Cerebellar cortex (tissue), 1 donor: ENCODE results near the gene HNF1B.

ENCODE experiments used
- DNase-seq: peaks from one replicate; pipeline ENCODE4 v3.0.0-alpha.2; 2015; ENCODE audit warnings: low spot score

HNF1B gene

GRCh38 chr17:37761961-37762360 is 17.1 kb upstream of the HNF1B start:
- DNase-seq = no peak

GRCh38 chr17:37761059-37761458 is 16.2 kb upstream of the HNF1B start:
- no peak for DNase-seq

DNA sequence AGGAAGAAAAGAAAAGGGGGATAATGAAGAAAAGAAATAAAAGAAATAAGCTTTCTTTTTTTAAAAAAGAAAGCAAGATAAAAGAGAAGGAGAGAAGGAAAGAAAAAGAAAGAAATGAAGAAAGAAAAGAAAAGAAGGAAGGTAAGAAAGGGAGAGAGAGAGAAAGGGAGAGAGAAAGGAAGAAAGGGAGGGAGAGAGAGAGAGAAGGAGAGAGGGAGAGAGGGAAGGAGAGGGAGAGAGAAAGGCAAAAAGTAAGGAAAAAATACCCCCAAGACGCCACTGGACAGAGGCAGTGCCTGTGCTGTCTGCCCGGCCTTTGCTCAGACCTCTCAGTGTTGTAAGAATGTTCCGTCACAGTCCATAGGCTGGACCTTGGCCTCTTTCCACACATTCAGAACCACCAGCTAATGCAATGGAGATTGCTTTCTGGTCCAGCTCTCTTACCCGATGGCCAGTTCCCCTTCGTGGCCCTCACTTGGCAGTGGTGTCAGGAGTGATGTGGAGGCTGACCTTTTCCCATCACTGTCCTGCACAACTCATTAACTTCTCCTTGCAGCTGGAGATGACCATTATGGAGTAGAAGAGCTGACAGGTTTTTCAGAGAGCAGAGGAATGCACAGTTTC is 14.3 kb upstream of the HNF1B start:
- no peak for DNase-seq

GRCh38 chr17:37756051-37756450 is 11.2 kb upstream of the HNF1B start:
- no peak for DNase-seq

GRCh38 chr17:37755455-37755854 is 10.6 kb upstream of the HNF1B start:
- DNase-seq = no peak

GRCh38 chr17:37754363-37754762 is 9.5 kb upstream of the HNF1B start:
- DNase-seq = no peak

DNA sequence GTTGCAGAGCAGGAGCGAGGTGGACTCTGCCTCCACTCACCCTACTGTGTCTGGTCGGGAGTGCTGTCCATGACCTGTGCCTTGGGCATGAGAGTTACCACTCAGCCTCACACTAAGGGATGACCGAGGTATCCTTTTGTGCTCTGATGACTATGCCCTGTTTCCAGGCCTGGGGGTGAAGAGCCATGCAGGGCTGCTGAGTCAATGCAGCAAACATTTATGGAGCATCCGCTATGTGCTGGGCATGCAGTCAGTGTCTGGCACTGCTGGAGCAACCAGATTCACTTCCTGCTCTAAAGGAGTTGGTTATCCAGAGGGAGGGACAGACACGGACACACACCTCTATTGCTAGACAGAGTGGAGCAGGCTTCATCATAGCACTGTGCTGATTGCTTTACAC is 7.6 kb upstream of the HNF1B start:
- no peak for DNase-seq

GRCh38 chr17:37750768-37751475 is 6.1 kb upstream of the HNF1B start:
- DNase-seq = no peak

GRCh38 chr17:37750292-37750691 is 5.4 kb upstream of the HNF1B start:
- DNase-seq = no peak

GRCh38 chr17:37747222-37747621 is 2.4 kb upstream of the HNF1B start:
- DNase-seq = no peak

DNA sequence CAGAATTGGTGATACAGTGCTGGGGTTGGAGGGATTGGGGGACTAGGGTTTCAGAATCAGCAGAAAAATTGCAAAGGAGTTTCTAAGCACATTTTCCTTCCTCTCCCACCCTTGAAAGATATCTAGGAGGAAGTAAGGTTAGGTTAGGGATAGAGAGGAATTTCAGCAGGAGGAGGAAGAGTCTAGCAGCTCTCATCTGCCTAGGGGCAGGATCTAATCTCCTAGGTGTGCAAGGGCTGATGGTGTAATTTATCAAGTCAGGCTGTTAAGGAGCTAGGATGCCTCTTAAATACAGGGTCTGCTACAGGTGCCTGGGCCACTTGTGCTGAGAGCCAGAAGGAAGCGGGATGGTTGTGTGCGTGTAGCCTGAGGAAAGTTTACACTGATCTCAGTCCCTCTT is 1.8 kb upstream of the HNF1B start:
- no peak for DNase-seq

- DNase-seq = no peak
These were observed 1.1 kb upstream of the HNF1B start for GRCh38 chr17:37745801-37746426.

- DNase-seq = no peak
These were observed 279 bp downstream of the HNF1B start for GRCh38 chr17:37744633-37744927.

DNA sequence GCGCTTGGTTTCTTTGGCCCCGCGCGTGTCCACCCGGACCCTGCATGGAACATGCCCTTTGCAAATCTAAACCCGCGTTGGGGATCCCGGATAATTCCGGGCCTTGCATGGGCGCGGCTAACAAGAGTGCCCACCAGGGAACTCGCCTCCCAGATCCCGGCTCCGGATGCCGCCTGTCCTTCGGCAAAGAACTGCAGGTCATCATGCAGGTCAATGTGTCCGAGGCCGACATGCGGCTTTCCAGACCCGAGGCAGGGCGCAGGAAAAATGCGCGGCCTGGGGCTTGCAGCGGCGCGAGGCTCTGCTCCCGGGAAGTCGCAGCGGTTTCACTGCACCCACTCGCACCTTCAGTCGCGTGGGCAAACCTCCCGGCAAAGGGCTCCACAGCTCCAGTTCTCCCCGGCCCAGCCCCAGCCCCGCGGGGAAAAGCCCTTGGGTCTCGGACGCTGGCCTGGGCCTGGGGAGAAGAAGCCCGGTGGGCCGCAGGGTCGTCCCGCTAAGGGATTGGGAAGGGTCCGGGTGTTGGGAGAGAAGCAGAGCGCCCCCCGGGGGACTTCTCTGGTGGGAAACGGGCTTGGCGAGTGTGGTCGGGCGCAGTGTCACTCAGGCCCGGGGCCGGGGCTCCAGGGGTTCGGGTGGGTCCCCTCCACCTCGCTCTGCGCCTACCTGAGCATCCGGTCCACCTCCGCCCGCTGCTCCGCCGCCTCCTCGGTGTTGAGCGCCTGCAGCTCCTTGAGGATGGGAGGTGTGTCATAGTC is 805 bp downstream of the HNF1B start:
- no peak for DNase-seq

DNA sequence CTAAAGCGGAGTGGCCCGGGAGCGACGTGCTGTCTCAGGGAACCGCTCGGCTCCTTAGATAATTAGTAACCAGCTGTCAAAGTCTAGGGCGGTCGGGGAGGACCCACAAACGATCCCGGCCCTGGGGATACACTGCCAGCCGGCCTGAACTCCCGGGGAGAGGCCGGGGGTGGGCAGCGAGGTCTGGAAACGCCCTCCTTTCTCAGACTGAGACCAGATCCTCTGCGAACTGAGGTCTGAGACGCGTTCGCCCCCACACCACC is 1.3 kb downstream of the HNF1B start:
- DNase-seq = no peak

GRCh38 chr17:37742762-37743611 is 1.9 kb downstream of the HNF1B start:
- no peak for DNase-seq

- peak; percentile 16 for DNase-seq
These were observed 2.6 kb downstream of the HNF1B start for GRCh38 chr17:37742116-37742761.

GRCh38 chr17:37741341-37742115 is 3.3 kb downstream of the HNF1B start:
- no peak for DNase-seq

- no peak for DNase-seq
These were observed 3.9 kb downstream of the HNF1B start for GRCh38 chr17:37740915-37741314.

GRCh38 chr17:37737971-37738370 is 6.9 kb downstream of the HNF1B start:
- DNase-seq = no peak

DNA sequence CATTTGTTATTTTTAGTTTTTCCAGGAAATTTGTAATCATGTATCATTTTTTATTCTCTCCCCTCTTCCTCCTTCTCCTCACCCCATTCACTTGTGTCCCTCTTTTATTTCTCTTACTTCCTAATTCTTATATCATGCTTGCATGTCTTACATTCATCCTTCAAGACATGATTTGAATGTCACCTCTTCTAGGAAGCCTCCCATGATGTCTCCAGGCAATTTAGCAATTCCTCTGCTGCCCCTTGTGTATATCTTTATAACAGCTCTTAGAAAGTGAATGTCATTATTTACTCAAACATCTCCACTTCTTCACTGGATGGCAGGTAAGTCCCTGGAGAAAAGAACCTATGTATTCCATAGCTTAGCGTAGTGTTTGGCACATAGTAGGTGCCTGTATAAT is 7.8 kb downstream of the HNF1B start:
- no peak for DNase-seq
